Astrocyte (in vitro differentiated cells and primary cell): ENCODE measurements around the gene OR6J1. TPM values are rescaled to one million over a fixed set of nuclear protein-coding genes. Genes with fewer than 3 reads are reported as not detected.
A peak's percentile ranks its signal among the peaks of the same experiment; 100 is the strongest.

Experiments
- DNase-seq: peaks from one replicate; pipeline ENCODE4 v3.0.0-alpha.2; 2010; ENCODE audit warnings: low read depth
- FAIRE-seq: peaks from 2 replicates; lab custom pipeline; 2011; peaks lifted over from hg19 to GRCh38; lab: Jason Lieb, UNC
- H2AFZ ChIP-seq: 2 replicates; pipeline ENCODE4 v1.6.0; 2012; ENCODE audit warnings: low read depth, low read length, inconsistent platforms
- H3K27ac ChIP-seq: 2 replicates; pipeline ENCODE4 v1.5.1; 2011; ENCODE audit warnings: low read depth, low read length, inconsistent platforms
- H3K27me3 ChIP-seq: 2 replicates; pipeline ENCODE4 v1.6.0; 2011; ENCODE audit warnings: low read length, inconsistent platforms; ENCODE audit not compliant: insufficient read depth
- H3K36me3 ChIP-seq: 2 replicates; pipeline ENCODE4 v1.5.1; 2011; ENCODE audit warnings: low read length, inconsistent platforms; ENCODE audit not compliant: insufficient read depth
- H3K4me1 ChIP-seq: 2 replicates; pipeline ENCODE4 v1.5.1; 2011; ENCODE audit warnings: low read length, inconsistent platforms; ENCODE audit not compliant: insufficient read depth
- H3K4me2 ChIP-seq: 2 replicates; pipeline ENCODE4 v1.6.0; 2012; ENCODE audit warnings: low read length, inconsistent platforms
- H3K4me3 ChIP-seq: 2 replicates; pipeline ENCODE4 v1.5.1; 2011; ENCODE audit warnings: low read depth, mild to moderate bottlenecking, low read length, inconsistent platforms; ENCODE audit not compliant: insufficient read depth
- H3K79me2 ChIP-seq: 2 replicates; pipeline ENCODE4 v1.6.0; 2012; ENCODE audit warnings: mild to moderate bottlenecking, low read length, inconsistent platforms; ENCODE audit not compliant: insufficient read depth
- H3K9ac ChIP-seq: 2 replicates; pipeline ENCODE4 v1.6.0; 2012; ENCODE audit warnings: mild to moderate bottlenecking, low read length, inconsistent platforms
- H3K9me3 ChIP-seq: 2 replicates; pipeline ENCODE4 v1.5.1; 2012; ENCODE audit warnings: low read depth, mild to moderate bottlenecking, low read length, inconsistent platforms; ENCODE audit not compliant: insufficient read depth
- H4K20me1 ChIP-seq: 2 replicates; pipeline ENCODE4 v1.6.0; 2012; ENCODE audit warnings: low read length, inconsistent platforms; ENCODE audit not compliant: insufficient read depth
- H3K27ac Mint-ChIP-seq: one replicate; pipeline ENCODE4 v1.8.0; 2021; ENCODE audit warnings: mild to moderate bottlenecking, mixed read lengths; ENCODE audit not compliant: unreplicated experiment
- H3K27me3 Mint-ChIP-seq: one replicate; pipeline ENCODE4 v1.8.0; 2021; ENCODE audit warnings: low read depth, mixed read lengths; ENCODE audit not compliant: unreplicated experiment
- H3K36me3 Mint-ChIP-seq: one replicate; pipeline ENCODE4 v1.8.0; 2021; ENCODE audit warnings: low read depth, mixed read lengths; ENCODE audit not compliant: unreplicated experiment
- H3K4me1 Mint-ChIP-seq: one replicate; pipeline ENCODE4 v1.8.0; 2021; ENCODE audit warnings: low read depth, mixed read lengths; ENCODE audit not compliant: unreplicated experiment
- H3K4me3 Mint-ChIP-seq: one replicate; pipeline ENCODE4 v1.8.0; 2021; ENCODE audit warnings: mild to moderate bottlenecking, moderate library complexity, mixed read lengths; ENCODE audit not compliant: unreplicated experiment
- H3K9me3 Mint-ChIP-seq: one replicate; pipeline ENCODE4 v1.8.0; 2021; ENCODE audit warnings: mild to moderate bottlenecking, mixed read lengths; ENCODE audit not compliant: unreplicated experiment
- EZH2 ChIP-seq: IDR thresholded peaks from 2 replicates; pipeline ENCODE4 v1.6.1; 2012; ENCODE audit warnings: mild to moderate bottlenecking, low read length, inconsistent platforms; ENCODE audit not compliant: insufficient read depth
- total RNA-seq: library from RNA; stranded (reverse); gene quantifications from 2 replicates; pipeline ENCODE4 v1.2.1, GENCODE V29; 2021
- TF ChIP-seq, protein P1 (sequence below): IDR thresholded peaks from 2 replicates; pipeline ENCODE4 v1.5.1; 2011; ENCODE audit warnings: low read depth, mild to moderate bottlenecking, inconsistent platforms, low read length, moderate library complexity; ENCODE audit not compliant: insufficient read depth

The OR6J1 gene
- total RNA-seq, 1 donor from 2014 or later: not detected

DNA sequence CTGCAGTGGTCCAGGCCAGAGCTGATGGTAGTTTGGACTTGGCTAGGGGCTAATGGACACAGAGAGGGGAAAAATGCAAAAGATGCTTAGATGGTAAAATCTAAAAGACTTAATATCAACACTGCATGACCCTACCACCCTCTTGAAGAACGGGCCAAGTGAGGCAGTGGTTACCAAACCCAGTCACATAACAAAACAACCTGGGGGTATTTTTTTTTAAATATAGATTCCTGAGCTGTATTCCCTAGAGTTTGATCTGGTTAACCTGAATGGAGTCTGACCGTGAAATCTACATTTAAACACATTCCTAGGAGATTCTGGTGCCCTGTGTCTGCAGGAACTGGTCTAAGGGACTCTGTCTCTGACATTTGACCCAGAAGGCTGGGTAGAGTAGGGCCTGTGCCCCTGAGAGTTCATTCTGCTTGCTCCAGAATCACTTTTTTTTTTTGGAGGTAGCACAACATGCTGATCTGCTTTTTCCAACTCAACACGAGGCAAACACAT is 30.4 kb downstream of the OR6J1 start:
- H3K4me3 ChIP-seq: no peak overlapping the region
- peaks cover 19% of the 10 kb centered on the region for H3K4me1 ChIP-seq
- peaks cover 3% of the 10 kb centered on the region for H3K9me3 Mint-ChIP-seq
- no peak for DNase-seq
- H3K4me3 Mint-ChIP-seq: no peak overlapping the region
- no peak for TF ChIP-seq EZH2
- TF ChIP-seq, protein P1, sequence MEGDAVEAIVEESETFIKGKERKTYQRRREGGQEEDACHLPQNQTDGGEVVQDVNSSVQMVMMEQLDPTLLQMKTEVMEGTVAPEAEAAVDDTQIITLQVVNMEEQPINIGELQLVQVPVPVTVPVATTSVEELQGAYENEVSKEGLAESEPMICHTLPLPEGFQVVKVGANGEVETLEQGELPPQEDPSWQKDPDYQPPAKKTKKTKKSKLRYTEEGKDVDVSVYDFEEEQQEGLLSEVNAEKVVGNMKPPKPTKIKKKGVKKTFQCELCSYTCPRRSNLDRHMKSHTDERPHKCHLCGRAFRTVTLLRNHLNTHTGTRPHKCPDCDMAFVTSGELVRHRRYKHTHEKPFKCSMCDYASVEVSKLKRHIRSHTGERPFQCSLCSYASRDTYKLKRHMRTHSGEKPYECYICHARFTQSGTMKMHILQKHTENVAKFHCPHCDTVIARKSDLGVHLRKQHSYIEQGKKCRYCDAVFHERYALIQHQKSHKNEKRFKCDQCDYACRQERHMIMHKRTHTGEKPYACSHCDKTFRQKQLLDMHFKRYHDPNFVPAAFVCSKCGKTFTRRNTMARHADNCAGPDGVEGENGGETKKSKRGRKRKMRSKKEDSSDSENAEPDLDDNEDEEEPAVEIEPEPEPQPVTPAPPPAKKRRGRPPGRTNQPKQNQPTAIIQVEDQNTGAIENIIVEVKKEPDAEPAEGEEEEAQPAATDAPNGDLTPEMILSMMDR: no peak
- peak overlapping the region; percentile 89 for H3K27ac ChIP-seq
- H2AFZ ChIP-seq: no peak overlapping the region
- H4K20me1 ChIP-seq: no peaks in the 10 kb centered on the region
- H3K36me3 ChIP-seq: peaks cover 9% of the 10 kb centered on the region
- H3K27me3 Mint-ChIP-seq: no peaks in the 10 kb centered on the region
- H3K9ac ChIP-seq: peak overlapping the region; percentile 55
- peaks cover 23% of the 10 kb centered on the region for H3K36me3 Mint-ChIP-seq
- peak overlapping the region; percentile 27 for H3K4me2 ChIP-seq
- peak overlapping the region; percentile 41 for H3K27ac Mint-ChIP-seq
- no peaks in the 10 kb centered on the region for H3K79me2 ChIP-seq
- no peaks in the 10 kb centered on the region for H3K27me3 ChIP-seq
- H3K9me3 ChIP-seq: no peaks in the 10 kb centered on the region
- H3K4me1 Mint-ChIP-seq: peaks cover 17% of the 10 kb centered on the region
- no peak for FAIRE-seq

DNA sequence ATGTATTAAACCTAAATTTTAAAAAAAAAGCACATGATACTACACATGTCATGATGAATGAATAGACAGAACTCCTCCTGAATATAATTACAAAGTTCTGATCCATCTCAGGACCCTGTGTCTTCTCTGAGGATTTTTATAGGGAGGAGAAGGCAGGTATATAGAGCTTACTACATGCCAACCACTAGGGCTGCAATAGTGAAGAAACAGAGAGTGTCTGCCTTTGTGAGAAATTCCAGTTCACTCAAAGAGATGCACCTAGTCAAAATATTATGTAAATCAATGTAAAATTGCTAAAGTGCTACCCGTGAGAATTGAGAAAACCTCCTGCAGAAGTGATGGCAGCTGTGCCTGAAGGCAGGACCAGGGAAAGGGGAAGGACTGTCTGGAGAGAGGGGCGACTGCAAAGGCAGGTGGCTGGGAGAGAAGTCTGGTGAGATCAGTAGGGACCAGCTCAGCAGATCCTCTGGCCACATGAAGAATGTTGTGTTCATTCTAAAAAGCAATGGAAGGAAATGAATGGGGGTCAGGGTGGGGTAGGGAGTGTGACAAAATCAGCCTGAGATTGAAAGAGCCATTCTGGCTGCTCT is 31.0 kb downstream of the OR6J1 start:
- Histone ChIP-seq H3K4me2 (peak overlapping the region; percentile 27), H2AFZ (no peak overlapping the region), H3K27ac (peak overlapping the region; percentile 89), H3K4me3 (no peak overlapping the region), H3K27me3 (no peaks in the 10 kb centered on the region), H4K20me1 (no peaks in the 10 kb centered on the region), H3K36me3 (peaks cover 9% of the 10 kb centered on the region), H3K4me1 (peaks cover 19% of the 10 kb centered on the region), H3K9ac (peak overlapping the region; percentile 55), H3K9me3 (no peaks in the 10 kb centered on the region), H3K79me2 (no peaks in the 10 kb centered on the region)
- peaks cover 3% of the 10 kb centered on the region for H3K9me3 Mint-ChIP-seq
- peak overlapping the region; percentile 11 for H3K4me3 Mint-ChIP-seq
- H3K27ac Mint-ChIP-seq: peak overlapping the region; percentile 41
- H3K36me3 Mint-ChIP-seq: peaks cover 23% of the 10 kb centered on the region
- no peak for TF ChIP-seq EZH2
- TF ChIP-seq, protein P1: peak; percentile 31
- FAIRE-seq: no peak
- H3K27me3 Mint-ChIP-seq: no peaks in the 10 kb centered on the region
- no peak for DNase-seq
- H3K4me1 Mint-ChIP-seq: peaks cover 17% of the 10 kb centered on the region

DNA sequence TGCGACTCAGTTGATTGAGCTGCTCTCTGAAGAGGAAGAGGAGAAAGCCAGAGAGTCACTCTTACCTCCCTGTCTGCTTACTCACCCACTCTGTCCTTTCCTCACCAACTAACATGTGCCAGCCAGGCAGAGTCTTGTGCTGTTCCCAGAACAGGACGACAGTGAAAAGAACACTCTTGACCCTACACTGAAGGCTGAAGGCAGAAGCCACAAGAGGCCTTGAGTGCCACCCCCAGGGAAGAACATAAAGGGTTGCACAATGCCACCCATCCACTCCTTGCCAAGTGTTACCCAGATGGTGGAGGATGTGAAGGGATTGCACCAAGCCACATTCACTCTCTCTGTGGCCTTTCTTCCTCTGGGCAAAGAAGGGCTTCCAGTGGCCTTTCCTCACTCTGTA is 33.2 kb downstream of the OR6J1 start:
- TF ChIP-seq, protein P1: no peak
- TF ChIP-seq EZH2: no peak
- FAIRE-seq (no peak), DNase-seq (no peak)
- no peaks in the 10 kb centered on the region for H3K9me3 ChIP-seq
- peaks cover 14% of the 10 kb centered on the region for H3K36me3 ChIP-seq
- Mint-ChIP-seq H3K4me3 (no peak overlapping the region), H3K9me3 (peaks cover 3% of the 10 kb centered on the region), H3K27me3 (no peaks in the 10 kb centered on the region), H3K27ac (no peak overlapping the region), H3K36me3 (peaks cover 27% of the 10 kb centered on the region), H3K4me1 (peaks cover 32% of the 10 kb centered on the region)
- no peak overlapping the region for H3K4me3 ChIP-seq
- no peaks in the 10 kb centered on the region for H4K20me1 ChIP-seq
- no peaks in the 10 kb centered on the region for H3K79me2 ChIP-seq
- H2AFZ ChIP-seq: no peak overlapping the region
- H3K9ac ChIP-seq: no peak overlapping the region
- H3K27ac ChIP-seq: no peak overlapping the region
- H3K4me1 ChIP-seq: peaks cover 25% of the 10 kb centered on the region
- H3K4me2 ChIP-seq: no peak overlapping the region
- no peaks in the 10 kb centered on the region for H3K27me3 ChIP-seq
